Esophagus squamous epithelium (tissue), 5 donors: ENCODE measurements around the gene ZBTB42. TPM values are rescaled to one million over a fixed set of nuclear protein-coding genes. Genes with fewer than 3 reads are reported as not detected.
A peak's percentile ranks its signal among the peaks of the same experiment; 100 is the strongest.

Source experiments
- DNase-seq: peaks from one replicate; lab custom pipeline; 2025; lab: John Stamatoyannopoulos, UW
- H3K27ac ChIP-seq, 4 donors: fragments of 200-600 bp; sonication (generic); one replicate each; pipeline ENCODE4 v1.5.1; 2016 to 2019; ENCODE audit warnings: mild to moderate bottlenecking in 1 of 4
- H3K27me3 ChIP-seq, 4 donors: fragments of 200-600 bp; sonication (generic); 1 replicate in 3 of 4; 2 replicates in 1 of 4; pipeline versions ENCODE4 v1.5.1 to v1.6.0; 2017 to 2021; ENCODE audit warnings: antibody characterized with exemption in 1 of 4
- H3K36me3 ChIP-seq, 3 donors: fragments of 200-600 bp; sonication (generic); one replicate each; pipeline ENCODE4 v1.5.1; 2016 to 2019
- H3K4me1 ChIP-seq, 3 donors: fragments of 200-600 bp; sonication (generic); one replicate each; pipeline ENCODE4 v1.5.1; 2017 to 2019
- H3K4me3 ChIP-seq, 4 donors: fragments of 200-600 bp; sonication (generic); 1 replicate in 3 of 4; 2 replicates in 1 of 4; pipeline ENCODE4 v1.5.1; 2016 to 2019; ENCODE audit warnings: mild to moderate bottlenecking in 2 of 4, moderate library complexity in 1 of 4
- H3K9me3 ChIP-seq, 3 donors: fragments of 200-600 bp; sonication (generic); one replicate each; pipeline ENCODE4 v1.5.1; 2016 to 2019
- POLR2A ChIP-seq, 4 donors: fragments of 450-650 bp; IDR thresholded peaks; one replicate each; pipeline ENCODE4 v1.6.1; 2017; ENCODE audit warnings: antibody characterized with exemption in 4 of 4, mild to moderate bottlenecking in 4 of 4, moderate library complexity in 3 of 4
- WGBS, 2 donors: methylation state at CpG; one replicate each; pipeline ENCODE4 v1.1.5; 2018; 5-methylcytosine and 5-hydroxymethylcytosine counted together
- intact Hi-C: fragments of 100-400 bp; cut with DNase I; formaldehyde crosslinking; loops from one replicate; pipeline ENCODE4 v1.15.0; 2022
- total RNA-seq, 4 donors: library from RNA; depleted of rRNA; stranded (reverse); fragments of >200 nt; gene quantifications; one replicate each; pipeline ENCODE4 v1.1.0, GENCODE V29; 2016
- TF ChIP-seq, protein P1 (sequence below), 6 experiments: fragments of 450-650 bp in 4 of 6; fragments of 200-600 bp in 2 of 6; sonication (generic) in 2 of 6; IDR thresholded peaks; one replicate each; pipeline ENCODE4 v1.5.1; 2016 to 2019; ENCODE audit warnings: antibody characterized with exemption in 6 of 6, mild to moderate bottlenecking in 4 of 6, moderate library complexity in 4 of 6
- donor health status: DM: yes; HTN: yes; CAD: no.

Gene ZBTB42
- total RNA-seq, 4 donors from 2014 or later, result 4.7 to 14.2 (median 8.4) TPM

DNA sequence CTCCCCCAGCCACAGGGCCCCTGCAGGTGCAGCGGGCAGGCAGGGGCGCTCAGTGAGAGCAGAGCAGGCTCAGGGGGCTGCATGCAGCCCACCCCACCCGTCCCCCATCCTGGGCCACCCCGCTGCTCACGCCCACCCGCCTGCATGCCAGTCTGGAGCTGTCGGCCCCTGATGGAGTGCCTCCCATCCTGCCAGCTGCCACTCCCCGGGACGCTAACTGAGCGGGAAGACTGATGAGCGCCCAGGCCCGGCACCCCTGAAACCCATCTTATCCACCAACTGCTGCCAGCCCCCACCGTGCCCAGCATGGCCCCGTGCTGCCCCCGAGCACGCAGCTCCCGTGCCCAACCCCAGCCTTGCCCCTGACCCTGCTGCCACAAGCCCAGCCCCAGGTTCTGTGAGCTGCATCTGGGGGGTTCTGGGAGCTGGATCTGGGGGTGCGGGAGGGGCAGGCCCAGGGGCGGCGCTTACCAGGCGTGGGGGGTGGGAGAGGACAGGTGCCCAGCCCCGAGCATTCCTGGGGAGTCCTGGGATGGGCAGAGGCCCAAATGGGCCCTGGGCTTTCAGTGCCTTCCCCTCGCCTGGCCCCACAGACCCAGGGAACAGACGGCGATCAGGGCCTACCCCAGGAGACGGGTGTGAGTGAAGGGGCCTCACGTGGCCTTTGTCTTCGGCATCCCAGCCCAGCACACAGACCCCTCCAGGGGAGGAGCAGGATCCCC, 18.7 kb upstream of the ZBTB42 start:
- Histone ChIP-seq H3K27me3 (no peaks in the 10 kb centered on the region), H3K27ac (no peak overlapping the region), H3K9me3 (no peaks in the 10 kb centered on the region), H3K4me3 (no peak overlapping the region), H3K4me1 (peaks cover 12 to 74% (median 14%) of the 10 kb centered on the region in 3 donors), H3K36me3 (peaks cover 0 to 78% (median 11%) of the 10 kb centered on the region in 3 donors)
- intact Hi-C loops, result no loop called here
- DNase-seq, result no peak
- TF ChIP-seq, protein P1, sequence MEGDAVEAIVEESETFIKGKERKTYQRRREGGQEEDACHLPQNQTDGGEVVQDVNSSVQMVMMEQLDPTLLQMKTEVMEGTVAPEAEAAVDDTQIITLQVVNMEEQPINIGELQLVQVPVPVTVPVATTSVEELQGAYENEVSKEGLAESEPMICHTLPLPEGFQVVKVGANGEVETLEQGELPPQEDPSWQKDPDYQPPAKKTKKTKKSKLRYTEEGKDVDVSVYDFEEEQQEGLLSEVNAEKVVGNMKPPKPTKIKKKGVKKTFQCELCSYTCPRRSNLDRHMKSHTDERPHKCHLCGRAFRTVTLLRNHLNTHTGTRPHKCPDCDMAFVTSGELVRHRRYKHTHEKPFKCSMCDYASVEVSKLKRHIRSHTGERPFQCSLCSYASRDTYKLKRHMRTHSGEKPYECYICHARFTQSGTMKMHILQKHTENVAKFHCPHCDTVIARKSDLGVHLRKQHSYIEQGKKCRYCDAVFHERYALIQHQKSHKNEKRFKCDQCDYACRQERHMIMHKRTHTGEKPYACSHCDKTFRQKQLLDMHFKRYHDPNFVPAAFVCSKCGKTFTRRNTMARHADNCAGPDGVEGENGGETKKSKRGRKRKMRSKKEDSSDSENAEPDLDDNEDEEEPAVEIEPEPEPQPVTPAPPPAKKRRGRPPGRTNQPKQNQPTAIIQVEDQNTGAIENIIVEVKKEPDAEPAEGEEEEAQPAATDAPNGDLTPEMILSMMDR (IDR thresholded peaks at IDR 0.05), result no peak
- no peak for TF ChIP-seq POLR2A (IDR thresholded peaks at IDR 0.05)
- no CpG with 5 or more reads among the region's 28 CpGs for WGBS, 2 donors

DNA sequence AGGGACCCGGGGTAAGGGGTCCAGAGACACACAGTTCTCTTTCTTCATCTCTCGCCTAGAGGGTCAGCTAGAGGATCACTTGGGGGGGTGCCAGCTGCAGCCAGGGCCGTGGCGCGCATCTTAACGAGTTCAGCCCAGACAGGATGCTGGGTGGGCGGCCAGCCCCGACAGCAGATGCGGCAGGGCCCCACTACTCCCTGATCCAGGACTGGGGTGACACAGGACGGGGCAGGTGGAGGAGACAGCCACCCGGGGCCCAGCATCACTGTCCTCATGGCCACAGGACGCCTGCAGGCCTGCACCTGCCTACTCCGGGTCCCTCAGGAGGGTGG, 18.1 kb upstream of the ZBTB42 start:
- H3K36me3 ChIP-seq, result peaks cover 0 to 78% (median 11%) of the 10 kb centered on the region in 3 donors
- DNase-seq, result no peak
- H3K4me1 ChIP-seq, result peaks cover 12 to 74% (median 14%) of the 10 kb centered on the region in 3 donors
- 90% methylated on average over 2 of the region's 13 CpGs; no CpG with 5 or more reads in 1 of the 2 donors for WGBS, 2 donors
- H3K27me3 ChIP-seq, result no peaks in the 10 kb centered on the region
- H3K9me3 ChIP-seq, result no peaks in the 10 kb centered on the region
- no peak overlapping the region for H3K4me3 ChIP-seq
- no peak for TF ChIP-seq POLR2A (IDR thresholded peaks at IDR 0.05)
- TF ChIP-seq, protein P1 (IDR thresholded peaks at IDR 0.05), result no peak
- no peak overlapping the region for H3K27ac ChIP-seq
- intact Hi-C loops, result no loop called here

DNA sequence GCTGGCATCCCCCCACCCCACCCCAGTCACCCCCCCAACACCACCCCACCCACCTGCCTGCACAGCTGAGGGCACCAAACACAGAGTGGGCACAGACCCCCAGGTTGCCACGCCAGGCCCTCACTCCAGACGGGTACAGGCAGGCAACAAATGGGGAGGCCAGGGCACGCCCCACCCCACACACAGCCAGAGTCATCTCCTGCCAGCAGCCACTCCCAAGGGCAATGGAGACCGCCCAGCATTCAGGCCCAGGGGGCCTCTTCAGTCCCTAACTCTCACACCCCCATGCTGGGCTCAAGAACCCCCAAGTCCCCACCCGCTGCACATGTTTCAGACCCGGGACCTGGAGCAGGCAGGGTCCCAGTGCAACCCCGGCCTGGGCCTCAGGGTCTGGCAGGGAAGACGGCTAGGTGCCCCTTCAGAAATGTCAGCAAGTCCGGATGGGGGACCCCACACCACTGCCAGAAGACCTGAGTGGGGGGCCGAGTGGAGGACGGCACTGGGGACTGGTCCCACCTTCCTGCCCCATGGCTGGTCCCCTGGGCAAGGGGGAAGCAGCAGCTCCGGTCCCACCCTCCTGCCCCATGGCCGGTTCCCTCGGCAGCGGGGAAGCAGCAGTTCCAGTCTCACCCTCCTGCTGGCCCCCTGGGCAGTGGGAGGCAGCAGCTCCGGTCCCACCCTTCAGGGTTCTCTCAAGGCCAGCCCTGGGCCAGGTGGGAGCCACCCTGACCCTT, 17.2 kb upstream of the ZBTB42 start:
- Histone ChIP-seq H3K27me3 (no peaks in the 10 kb centered on the region), H3K9me3 (no peaks in the 10 kb centered on the region), H3K4me3 (no peak overlapping the region), H3K36me3 (peaks cover 0 to 81% (median 11%) of the 10 kb centered on the region in 3 donors), H3K4me1 (peaks cover 14 to 81% (median 15%) of the 10 kb centered on the region in 3 donors), H3K27ac (peak overlapping the region in 1 of 4 donors; percentile 39)
- intact Hi-C loops, result no loop called here
- 86 to 100% methylated on average over 1 to 5 of the region's 16 CpGs for WGBS, 2 donors
- TF ChIP-seq POLR2A (IDR thresholded peaks at IDR 0.05), result no peak
- TF ChIP-seq, protein P1 (IDR thresholded peaks at IDR 0.05), result no peak
- DNase-seq, result no peak

DNA sequence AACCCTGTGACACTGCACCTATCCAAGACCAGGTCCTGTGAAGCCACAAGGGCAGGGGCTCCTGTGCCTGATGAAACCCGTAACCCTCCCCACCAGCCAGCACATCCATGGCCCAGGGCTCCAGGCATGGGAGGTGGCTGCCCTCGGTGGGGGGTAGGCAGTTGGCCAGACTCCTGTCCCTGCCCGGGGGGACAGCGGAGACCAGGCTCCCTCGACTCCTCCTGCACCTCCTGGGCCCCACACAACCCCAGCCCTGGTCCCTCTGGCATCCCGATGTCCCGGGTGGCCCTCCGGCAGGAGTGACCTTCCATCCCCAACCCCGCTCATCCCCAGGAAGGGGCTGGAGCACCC, 16.7 kb upstream of the ZBTB42 start:
- intact Hi-C loops, result no loop called here
- H3K4me3 ChIP-seq, result no peak overlapping the region
- TF ChIP-seq, protein P1 (IDR thresholded peaks at IDR 0.05), result no peak
- TF ChIP-seq POLR2A (IDR thresholded peaks at IDR 0.05), result no peak
- H3K27ac ChIP-seq, result peak overlapping the region in 1 of 4 donors; percentile 39
- H3K27me3 ChIP-seq, result no peaks in the 10 kb centered on the region
- 91% methylated on average over 4 of the region's 9 CpGs; no CpG with 5 or more reads in 1 of the 2 donors for WGBS, 2 donors
- H3K4me1 ChIP-seq, result peaks cover 15 to 86% (median 19%) of the 10 kb centered on the region in 3 donors
- no peaks in the 10 kb centered on the region for H3K9me3 ChIP-seq
- peaks cover 0 to 81% (median 13%) of the 10 kb centered on the region in 3 donors for H3K36me3 ChIP-seq
- no peak for DNase-seq
